ENCODE results near the gene SSH2. TPM values are rescaled to one million over a fixed set of nuclear protein-coding genes. Genes with fewer than 3 reads are reported as not detected.

Gene SSH2
- total RNA-seq, 1 donor from 2014 or later = 12.2 TPM

DNA sequence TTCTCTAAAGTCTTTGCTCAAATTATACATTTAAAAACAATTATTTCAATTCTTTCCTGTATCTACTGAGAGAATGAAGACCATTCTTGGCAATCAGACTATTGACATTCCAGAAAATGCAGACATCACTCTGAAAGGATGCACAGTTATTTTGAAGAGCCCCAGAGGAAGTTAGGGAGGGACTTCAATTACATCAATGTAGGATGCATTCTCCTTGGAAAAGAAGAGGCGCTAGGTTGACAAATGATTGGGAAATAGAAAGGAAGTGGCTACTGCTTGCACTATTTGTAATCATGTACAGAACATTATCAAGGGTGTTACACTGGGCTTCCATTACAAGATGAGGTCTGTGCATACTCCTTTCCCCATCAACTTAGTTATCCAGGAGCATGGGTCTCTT is 74.3 kb downstream of the SSH2 start:
- Mint-ChIP-seq H3K27me3 (ENCODE audit: insufficient read depth, low read depth) (no peaks in the 10 kb centered on the region), H3K4me3 (no peak overlapping the region), H3K9me3 (peaks cover 10% of the 10 kb centered on the region), H3K36me3 (peaks cover 11% of the 10 kb centered on the region), H3K27ac (no peak overlapping the region), H3K4me1 (no peaks in the 10 kb centered on the region)
- no peaks in the 10 kb centered on the region for H3K9me3 ChIP-seq (ENCODE audit: low read depth)
- H3K4me3 ChIP-seq = no peak overlapping the region
- no peaks in the 10 kb centered on the region for H3K36me3 ChIP-seq
- H3K27ac ChIP-seq = no peak overlapping the region
- no peaks in the 10 kb centered on the region for H4K20me1 ChIP-seq (ENCODE audit: low read depth)
- TF ChIP-seq EZH2 (IDR thresholded peaks at IDR 0.05) (no peak), EZH2phosphoT487 (IDR thresholded peaks at IDR 0.05) (no peak)
- TF ChIP-seq, protein P1, sequence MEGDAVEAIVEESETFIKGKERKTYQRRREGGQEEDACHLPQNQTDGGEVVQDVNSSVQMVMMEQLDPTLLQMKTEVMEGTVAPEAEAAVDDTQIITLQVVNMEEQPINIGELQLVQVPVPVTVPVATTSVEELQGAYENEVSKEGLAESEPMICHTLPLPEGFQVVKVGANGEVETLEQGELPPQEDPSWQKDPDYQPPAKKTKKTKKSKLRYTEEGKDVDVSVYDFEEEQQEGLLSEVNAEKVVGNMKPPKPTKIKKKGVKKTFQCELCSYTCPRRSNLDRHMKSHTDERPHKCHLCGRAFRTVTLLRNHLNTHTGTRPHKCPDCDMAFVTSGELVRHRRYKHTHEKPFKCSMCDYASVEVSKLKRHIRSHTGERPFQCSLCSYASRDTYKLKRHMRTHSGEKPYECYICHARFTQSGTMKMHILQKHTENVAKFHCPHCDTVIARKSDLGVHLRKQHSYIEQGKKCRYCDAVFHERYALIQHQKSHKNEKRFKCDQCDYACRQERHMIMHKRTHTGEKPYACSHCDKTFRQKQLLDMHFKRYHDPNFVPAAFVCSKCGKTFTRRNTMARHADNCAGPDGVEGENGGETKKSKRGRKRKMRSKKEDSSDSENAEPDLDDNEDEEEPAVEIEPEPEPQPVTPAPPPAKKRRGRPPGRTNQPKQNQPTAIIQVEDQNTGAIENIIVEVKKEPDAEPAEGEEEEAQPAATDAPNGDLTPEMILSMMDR (IDR thresholded peaks at IDR 0.05) = no peak
- no peaks in the 10 kb centered on the region for H3F3A ChIP-seq (ENCODE audit: low read depth)
- no peaks in the 10 kb centered on the region for H3K4me1 ChIP-seq
- no peak overlapping the region for H2AFZ ChIP-seq (replicated peaks)
- no peak overlapping the region for H3K9ac ChIP-seq
- no peak overlapping the region for H3K4me2 ChIP-seq
- no peaks in the 10 kb centered on the region for H3K27me3 ChIP-seq
- H3K79me2 ChIP-seq (ENCODE audit: low read depth) = no peaks in the 10 kb centered on the region
- no peak for DNase-seq (ENCODE audit: low spot score)

DNA sequence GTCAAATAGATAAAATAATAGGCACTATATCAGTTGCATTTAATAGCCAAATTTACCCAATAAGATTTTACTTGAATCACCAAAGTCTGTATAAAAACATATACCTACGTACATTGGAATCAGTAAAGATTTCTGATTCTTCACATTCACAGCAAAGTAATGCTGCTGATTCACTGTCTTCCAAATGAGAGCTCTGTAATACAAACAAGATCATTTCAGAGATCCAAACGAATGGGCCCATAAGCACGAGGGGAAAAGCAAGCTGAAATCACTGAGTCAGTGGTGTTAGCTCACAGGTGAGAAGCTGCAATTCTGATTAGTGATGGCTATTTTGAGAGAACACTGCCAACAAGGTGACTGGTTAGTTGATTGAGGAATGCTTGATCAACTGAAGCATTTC is 81.3 kb downstream of the SSH2 start:
- no peak overlapping the region for H3K4me3 ChIP-seq
- H2AFZ ChIP-seq (replicated peaks) = no peak overlapping the region
- H3K4me3 Mint-ChIP-seq = no peak overlapping the region
- H3K27me3 ChIP-seq = no peaks in the 10 kb centered on the region
- H3F3A ChIP-seq (ENCODE audit: low read depth) = no peaks in the 10 kb centered on the region
- no peak overlapping the region for H3K9ac ChIP-seq
- DNase-seq (ENCODE audit: low spot score) = no peak
- no peak overlapping the region for H3K27ac ChIP-seq
- no peaks in the 10 kb centered on the region for H4K20me1 ChIP-seq (ENCODE audit: low read depth)
- H3K27me3 Mint-ChIP-seq (ENCODE audit: insufficient read depth, low read depth) = peaks cover 6% of the 10 kb centered on the region
- no peak overlapping the region for H3K4me2 ChIP-seq
- peaks cover 13% of the 10 kb centered on the region for H3K4me1 ChIP-seq
- H3K79me2 ChIP-seq (ENCODE audit: low read depth) = no peaks in the 10 kb centered on the region
- H3K9me3 ChIP-seq (ENCODE audit: low read depth) = no peaks in the 10 kb centered on the region
- TF ChIP-seq, protein P1 (IDR thresholded peaks at IDR 0.05) = no peak
- TF ChIP-seq EZH2 (IDR thresholded peaks at IDR 0.05) = no peak
- no peak overlapping the region for H3K27ac Mint-ChIP-seq
- H3K4me1 Mint-ChIP-seq = peaks cover 42% of the 10 kb centered on the region
- peaks cover 2% of the 10 kb centered on the region for H3K9me3 Mint-ChIP-seq
- H3K36me3 Mint-ChIP-seq = peaks cover 5% of the 10 kb centered on the region
- no peaks in the 10 kb centered on the region for H3K36me3 ChIP-seq

DNA sequence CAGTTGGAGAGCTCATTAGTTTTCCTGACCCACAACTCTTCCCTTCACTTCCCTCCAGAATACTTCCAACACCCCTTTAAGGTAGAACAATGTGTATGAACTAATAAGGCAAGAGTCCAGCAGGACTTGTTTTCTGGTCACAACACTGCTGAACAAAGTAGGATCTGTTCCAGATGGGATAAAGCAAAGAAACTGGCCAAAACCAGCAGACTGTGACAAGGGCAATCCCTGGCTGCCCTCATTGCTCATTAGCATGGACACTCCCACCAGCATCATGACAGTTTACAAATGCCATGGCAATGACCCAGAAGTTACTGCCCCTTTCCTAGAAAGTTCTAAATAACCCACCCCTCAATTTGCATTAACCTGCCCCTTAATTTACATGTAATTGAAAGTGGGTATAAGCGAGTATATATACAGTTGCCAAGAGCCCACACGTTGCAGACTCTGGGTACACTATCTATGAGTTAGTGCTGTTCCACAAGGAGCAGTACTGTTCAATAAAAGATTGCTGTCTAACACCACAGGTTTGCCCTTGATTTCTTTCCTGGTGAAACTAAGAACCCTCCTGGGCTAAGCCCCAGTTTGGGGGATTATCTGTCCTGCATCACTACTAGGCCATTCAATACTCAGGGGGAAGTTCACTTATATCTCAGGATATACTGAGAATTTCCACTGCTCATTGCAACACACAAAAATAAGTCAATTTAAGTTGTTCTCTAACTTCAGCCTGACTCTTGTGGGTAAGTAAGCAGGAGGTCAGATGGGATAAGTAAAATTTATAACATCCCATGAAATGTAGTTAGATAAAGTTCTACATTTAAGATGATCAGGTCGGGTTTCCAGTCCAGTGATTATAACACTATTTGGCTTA is 82.3 kb downstream of the SSH2 start:
- Histone ChIP-seq H3K4me2 (no peak overlapping the region), H3F3A (ENCODE audit: low read depth) (no peaks in the 10 kb centered on the region), H3K4me1 (peaks cover 13% of the 10 kb centered on the region), H3K27me3 (no peaks in the 10 kb centered on the region), H3K9ac (no peak overlapping the region), H3K36me3 (no peaks in the 10 kb centered on the region), H3K9me3 (ENCODE audit: low read depth) (no peaks in the 10 kb centered on the region), H4K20me1 (ENCODE audit: low read depth) (no peaks in the 10 kb centered on the region), H2AFZ (replicated peaks) (no peak overlapping the region), H3K27ac (no peak overlapping the region), H3K79me2 (ENCODE audit: low read depth) (no peaks in the 10 kb centered on the region), H3K4me3 (no peak overlapping the region)
- TF ChIP-seq, protein P1 (IDR thresholded peaks at IDR 0.05) = no peak
- Mint-ChIP-seq H3K36me3 (peaks cover 4% of the 10 kb centered on the region), H3K4me3 (no peak overlapping the region), H3K27ac (peak overlapping the region; percentile 30), H3K4me1 (peaks cover 43% of the 10 kb centered on the region), H3K9me3 (peaks cover 2% of the 10 kb centered on the region), H3K27me3 (ENCODE audit: insufficient read depth, low read depth) (peaks cover 6% of the 10 kb centered on the region)
- DNase-seq (ENCODE audit: low spot score) = no peak

All from neural progenitor cell (in vitro differentiated cells).